ENCODE data around the gene ZNF644.
"Not testable (repeated sequence)": the region's sequence is repeated elsewhere in the genome, so short reads cannot be mapped to it uniquely, and the experiment has no call there.

The ZNF644 gene

GRCh38 chr1:90986953-90987352 is 34.9 kb downstream of the ZNF644 start:
- DNase-seq (ENCODE audit: low read depth): no peak

GRCh38 chr1:90977522-90977921 is 44.3 kb downstream of the ZNF644 start:
- DNase-seq (ENCODE audit: low read depth): no peak

- no peak for DNase-seq (ENCODE audit: low read depth)
These were observed 47.7 kb downstream of the ZNF644 start for GRCh38 chr1:90973897-90974798.

GRCh38 chr1:90970208-90970607 is 51.6 kb downstream of the ZNF644 start:
- no peak for DNase-seq (ENCODE audit: low read depth)

GRCh38 chr1:90969241-90969640 is 52.6 kb downstream of the ZNF644 start:
- DNase-seq (ENCODE audit: low read depth): no peak

GRCh38 chr1:90964444-90965035 is 57.3 kb downstream of the ZNF644 start:
- no peak for DNase-seq (ENCODE audit: low read depth)

GRCh38 chr1:90963651-90964050 is 58.2 kb downstream of the ZNF644 start:
- DNase-seq (ENCODE audit: low read depth): no peak

- DNase-seq (ENCODE audit: low read depth): no peak
These were observed 58.6 kb downstream of the ZNF644 start for GRCh38 chr1:90963236-90963635.

GRCh38 chr1:90959352-90960206 is 62.3 kb downstream of the ZNF644 start:
- DNase-seq (ENCODE audit: low read depth): no peak

GRCh38 chr1:90957497-90957896 is 64.3 kb downstream of the ZNF644 start:
- no peak for DNase-seq (ENCODE audit: low read depth)

GRCh38 chr1:90955769-90956168 is 66.1 kb downstream of the ZNF644 start:
- DNase-seq (ENCODE audit: low read depth): no peak

- no peak for DNase-seq (ENCODE audit: low read depth)
These were observed 68.9 kb downstream of the ZNF644 start for GRCh38 chr1:90952906-90953305.

GRCh38 chr1:90951009-90951408 is 70.8 kb downstream of the ZNF644 start:
- DNase-seq (ENCODE audit: low read depth): no peak

- DNase-seq (ENCODE audit: low read depth): no peak
These were observed 73.5 kb downstream of the ZNF644 start for GRCh38 chr1:90948301-90948700.

- no peak for DNase-seq (ENCODE audit: low read depth)
These were observed 75.2 kb downstream of the ZNF644 start for GRCh38 chr1:90946630-90947029.

- no peak for DNase-seq (ENCODE audit: low read depth)
These were observed 76.5 kb downstream of the ZNF644 start for GRCh38 chr1:90945287-90945686.

- DNase-seq (ENCODE audit: low read depth): no peak
These were observed 77.9 kb downstream of the ZNF644 start for GRCh38 chr1:90943966-90944365.

GRCh38 chr1:90940746-90941145 is 81.1 kb downstream of the ZNF644 start:
- DNase-seq (ENCODE audit: low read depth): no peak

GRCh38 chr1:90936731-90937130 is 85.1 kb downstream of the ZNF644 start:
- DNase-seq (ENCODE audit: low read depth): no peak

- DNase-seq (ENCODE audit: low read depth): no peak
These were observed 85.8 kb downstream of the ZNF644 start for GRCh38 chr1:90936061-90936460.

GRCh38 chr1:90928231-90928630 is 93.6 kb downstream of the ZNF644 start:
- DNase-seq (ENCODE audit: low read depth): not testable (repeated sequence)

- DNase-seq (ENCODE audit: low read depth): not testable (repeated sequence)
These were observed 94.2 kb downstream of the ZNF644 start for GRCh38 chr1:90927674-90928073.

- no peak for DNase-seq (ENCODE audit: low read depth)
These were observed 94.9 kb downstream of the ZNF644 start for GRCh38 chr1:90926971-90927370.

All from stimulated activated CD8-positive, alpha-beta memory T cell treated with anti-CD3 and anti-CD28 coated beads, Interleukin-15, amount 100 ng/mL, for 24 hours (primary cell).